HepG2 (cell line): ENCODE results near the gene PRRC2A. TPM values are rescaled to one million over a fixed set of nuclear protein-coding genes. Genes with fewer than 3 reads are reported as not detected.
A peak's percentile ranks its signal among the peaks of the same experiment; 100 is the strongest.

Experiments used
- AHDC1 ChIP-seq: sonication (generic); formaldehyde crosslinking; IDR thresholded peaks from 2 replicates; pipeline ENCODE4 v1.5.1; 2020; ENCODE audit warnings: mild to moderate bottlenecking, missing genetic modification reagents, borderline replicate concordance
- DMTF1 ChIP-seq: sonication (generic); formaldehyde crosslinking; IDR thresholded peaks from 2 replicates; pipeline ENCODE4 v1.4.0; 2020; ENCODE audit warnings: mild to moderate bottlenecking, missing genetic modification reagents
- ZBTB40 ChIP-seq, 2 experiments: fragments of 450-650 bp in 1 of 2; sonication (generic) in 1 of 2; formaldehyde crosslinking in 1 of 2; IDR thresholded peaks; 2 replicates each; pipeline versions ENCODE4 v1.6.1 to v1.8.0; 2016 to 2022; ENCODE audit warnings: antibody characterized with exemption in 1 of 2, mild to moderate bottlenecking in 1 of 2, missing genetic modification reagents in 1 of 2
- ZHX1 ChIP-seq: sonication (generic); formaldehyde crosslinking; IDR thresholded peaks from 2 replicates; pipeline ENCODE4 v1.8.1; 2022; ENCODE audit warnings: low read depth, mild to moderate bottlenecking, missing genetic modification reagents
- ZNF709 ChIP-seq: sonication (generic); formaldehyde crosslinking; IDR thresholded peaks from 2 replicates; pipeline ENCODE4 v1.5.0; 2020; ENCODE audit warnings: mild to moderate bottlenecking, missing genetic modification reagents
- ZNF782 ChIP-seq: sonication (generic); formaldehyde crosslinking; IDR thresholded peaks from 2 replicates; pipeline ENCODE4 v1.4.0; 2020; ENCODE audit warnings: missing genetic modification reagents, mild to moderate bottlenecking, borderline replicate concordance
- polyA plus RNA-seq, 8 experiments: library from polyadenylated mRNA; depleted of rRNA in 3 of 8; stranded (reverse) in 7 of 8; unstranded in 1 of 8; fragments of >200 nt; fragmentation: Illumina TruSeq in 4 of 8; extraction: Trizol in 4 of 8; gene quantifications; 2 replicates each; pipeline versions ENCODE4 v1.2.1 to v1.2.3, GENCODE V29; 2011 to 2016; ENCODE audit warnings: low read depth in 4 of 8, missing spikeins in 1 of 8, mixed read lengths in 1 of 8; ENCODE audit not compliant: insufficient read depth in 1 of 8
- total RNA-seq, 5 experiments: library from RNA; depleted of rRNA; stranded (reverse); fragments of >200 nt; fragmentation: Illumina TruSeq; extraction: Trizol; gene quantifications; 2 replicates each; pipeline ENCODE4 v1.2.3, GENCODE V29; 2016; ENCODE audit warnings: low read depth in 1 of 5

PRRC2A gene
- total and polyA plus RNA-seq, 2 of the 13 experiments (the other 11 are each of a cell fraction or from before 2014, with no cell fraction given), result 38.9 to 47.4 TPM

- peak; percentile 1; the same call in 1 of the 2 replicates for TF ChIP-seq DMTF1 (CRISPR knock-in tag)
- peak; percentile 19; the same call in 1 of the 2 replicates for TF ChIP-seq ZNF709 (CRISPR knock-in tag)
- no peak for TF ChIP-seq ZNF782 (CRISPR knock-in tag)
- peak; percentile 10; the same call in 1 of the 2 replicates for TF ChIP-seq ZHX1
- no peak for TF ChIP-seq ZBTB40 (IDR thresholded peaks at IDR 0.05)
- no peak for TF ChIP-seq ZBTB40 (CRISPR knock-in tag; IDR thresholded peaks at IDR 0.05)
- 0 out of 2 replicates have a peak, but pooled peaks have one; percentile 38 for TF ChIP-seq AHDC1 (CRISPR knock-in tag)
Observed at GRCh38 chr6:31666337-31666965, 45.9 kb downstream of the PRRC2A start (continued).
